PC-3 (cell line): ENCODE data around the gene CTSG. TPM values are rescaled to one million over a fixed set of nuclear protein-coding genes. Genes with fewer than 3 reads are reported as not detected.

Source experiments
- ATAC-seq: fragments of 200-7000 bp; cut with Tn5 transposase; 2 replicates; pipeline ENCODE4 v1.9.1; 2020; ENCODE audit warnings: mild to moderate bottlenecking, moderate library complexity
- Bru-seq: library from RNA; stranded (reverse); fragments of 400-500 nt; gene quantifications from one replicate; lab custom pipeline; 2021; lab: Mats Ljungman, UMichigan
- BruChase-seq, 2 experiments: library from RNA; stranded (reverse); fragments of 400-500 nt; gene quantifications; one replicate each; lab custom pipeline; 2021; lab: Mats Ljungman, UMichigan
- BruUV-seq: library from RNA; stranded (reverse); fragments of 400-500 nt; replicated peaks from 2 replicates; lab custom pipeline; 2021; lab: Mats Ljungman, UMichigan
- CTCF ChIA-PET: fragments of 300-600 bp; sonication (Branson Sonifier 250); formaldehyde crosslinking; loops from one replicate; lab custom pipeline; 2022; ENCODE audit warnings: antibody characterized with exemption; lab: Charles Lee
- POLR2A ChIA-PET: fragments of 300-600 bp; sonication (Branson Sonifier 250); formaldehyde crosslinking; loops from one replicate; lab custom pipeline; 2022; ENCODE audit warnings: antibody characterized with exemption; ENCODE audit not compliant: unreplicated experiment; lab: Charles Lee
- DNase-seq: peaks from one replicate; pipeline ENCODE4 v3.0.0-alpha.2; 2015
- H2AFZ ChIP-seq: fragments of 300-600 bp; sonication (generic); 2 replicates; pipeline ENCODE4 v1.6.0; 2016; ENCODE audit warnings: antibody characterized with exemption, low read length
- H3F3A ChIP-seq: fragments of 300-600 bp; sonication (generic); one replicate; pipeline ENCODE4 v1.6.0; 2017; ENCODE audit warnings: antibody characterized with exemption, low read length, control low read depth, mild to moderate bottlenecking; ENCODE audit not compliant: unreplicated experiment
- H3K27ac ChIP-seq: fragments of 300-600 bp; sonication (generic); 2 replicates; pipeline ENCODE4 v1.5.1; 2016; ENCODE audit warnings: mild to moderate bottlenecking, low read length
- H3K27me3 ChIP-seq: fragments of 300-600 bp; sonication (generic); 2 replicates; pipeline ENCODE4 v1.6.1; 2016; ENCODE audit warnings: low read length, mixed read lengths
- H3K36me3 ChIP-seq: fragments of 300-600 bp; sonication (generic); 2 replicates; pipeline ENCODE4 v1.6.1; 2016; ENCODE audit warnings: low read depth, mixed run types, low read length, mixed read lengths
- H3K4me1 ChIP-seq: fragments of 300-600 bp; sonication (generic); 2 replicates; pipeline ENCODE4 v1.5.1; 2016; ENCODE audit warnings: low read length; ENCODE audit not compliant: insufficient read depth
- H3K4me2 ChIP-seq: fragments of 300-600 bp; sonication (generic); 2 replicates; pipeline ENCODE4 v1.6.0; 2016; ENCODE audit warnings: low read length
- H3K4me3 ChIP-seq: fragments of 300-600 bp; sonication (generic); 2 replicates; pipeline ENCODE4 v1.5.1; 2016; ENCODE audit warnings: mild to moderate bottlenecking, low read length, mixed read lengths
- H3K79me2 ChIP-seq: fragments of 300-600 bp; sonication (generic); 2 replicates; pipeline ENCODE4 v1.6.1; 2017; ENCODE audit warnings: low read length, mixed read lengths
- H3K9ac ChIP-seq: fragments of 300-600 bp; sonication (generic); 2 replicates; pipeline ENCODE4 v1.6.0; 2016; ENCODE audit warnings: mild to moderate bottlenecking, low read length
- H3K9me2 ChIP-seq: fragments of 300-600 bp; sonication (generic); replicated peaks from 2 replicates; pipeline ENCODE4 v1.6.1; 2016; ENCODE audit warnings: mixed run types, low read length, mixed read lengths
- H3K9me3 ChIP-seq: fragments of 300-600 bp; sonication (generic); 2 replicates; pipeline ENCODE4 v1.6.1; 2016; ENCODE audit warnings: low read length, mixed read lengths
- H4K20me1 ChIP-seq: fragments of 300-600 bp; sonication (generic); 2 replicates; pipeline ENCODE4 v1.6.1; 2016; ENCODE audit warnings: low read length, mixed read lengths
- EZH2 ChIP-seq: fragments of 300-600 bp; sonication (generic); IDR thresholded peaks from one replicate; pipeline ENCODE4 v1.6.1; 2017; ENCODE audit warnings: antibody characterized with exemption, mild to moderate bottlenecking, low read length; ENCODE audit not compliant: unreplicated experiment
- EZH2phosphoT487 ChIP-seq: fragments of 300-600 bp; sonication (generic); IDR thresholded peaks from 2 replicates; pipeline ENCODE4 v1.6.1; 2018; ENCODE audit warnings: mild to moderate bottlenecking, antibody characterized with exemption, low read length, borderline replicate concordance
- intact Hi-C: fragments of 100-400 bp; cut with micrococcal nuclease; formaldehyde crosslinking; loops from 2 replicates; pipeline ENCODE4 v1.9.0; 2023
- long read RNA-seq: library from polyadenylated mRNA; unstranded; transcript quantifications from one replicate; pipeline ENCODE4 v2.0.0, GENCODE V29; 2021; ENCODE audit not compliant: unreplicated experiment
- total RNA-seq: library from RNA; depleted of rRNA; stranded (reverse); fragments of >200 nt; gene quantifications from 2 replicates; pipeline ENCODE4 v1.2.3, GENCODE V29; 2014; rRNA removed
- TF ChIP-seq, protein P1 (sequence below): fragments of 300-600 bp; sonication (generic); conservative IDR thresholded peaks from 2 replicates; pipeline ENCODE4 v1.5.1; 2017; ENCODE audit warnings: antibody characterized with exemption, low read depth, mild to moderate bottlenecking, low read length

CTSG gene, protein sequence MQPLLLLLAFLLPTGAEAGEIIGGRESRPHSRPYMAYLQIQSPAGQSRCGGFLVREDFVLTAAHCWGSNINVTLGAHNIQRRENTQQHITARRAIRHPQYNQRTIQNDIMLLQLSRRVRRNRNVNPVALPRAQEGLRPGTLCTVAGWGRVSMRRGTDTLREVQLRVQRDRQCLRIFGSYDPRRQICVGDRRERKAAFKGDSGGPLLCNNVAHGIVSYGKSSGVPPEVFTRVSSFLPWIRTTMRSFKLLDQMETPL
- not detected in 2 replicates for total RNA-seq
- Bru-seq, nascent RNA = not detected
- not detected for BruChase-seq, experiment 1, labeled RNA remaining after a 6-hour chase
- BruChase-seq, experiment 2, labeled RNA remaining after a 2-hour chase = not detected
- long read RNA-seq = 0 reads

DNA sequence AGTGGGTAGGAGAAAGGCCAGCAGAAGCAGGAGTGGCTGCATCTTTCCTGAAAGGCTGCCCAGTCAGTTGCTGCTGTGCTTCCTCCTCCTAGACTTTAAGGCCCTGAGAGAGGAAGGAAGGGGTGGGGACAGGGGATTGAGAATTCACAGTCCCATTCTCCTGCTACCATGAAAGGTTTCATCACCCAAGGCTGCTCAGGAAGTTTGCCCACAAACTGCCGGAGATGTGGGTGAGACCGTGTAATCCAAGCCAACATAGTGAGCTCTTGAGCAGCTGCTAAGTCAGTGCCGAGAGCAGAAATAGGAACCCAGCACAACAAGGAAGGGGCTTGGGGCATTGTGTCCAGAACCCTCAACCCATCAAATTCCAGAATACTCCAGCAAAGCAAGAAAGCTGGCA lies at the start of gene CTSG:
Gene CTSG, minus strand, starts transcription at position 69 of the 400 bp plus-strand sequence. Its CDS starts 27 bp downstream, at position 42.
- ATAC-seq (no peak), DNase-seq (no peak)
- Histone ChIP-seq H3K4me2 (no peak within 1 kb of the TSS), H3K36me3 (no peaks in the 10 kb centered on the region), H3K4me1 (no peaks in the 10 kb centered on the region), H2AFZ (no peak within 1 kb of the TSS), H3K27me3 (peaks cover 51% of the 10 kb centered on the region), H3K4me3 (no peak within 1 kb of the TSS), H3F3A (no peaks in the 10 kb centered on the region), H3K9ac (no peak within 1 kb of the TSS), H4K20me1 (no peaks in the 10 kb centered on the region), H3K27ac (no peak within 1 kb of the TSS), H3K79me2 (no peaks in the 10 kb centered on the region), H3K9me3 (no peaks in the 10 kb centered on the region), H3K9me2 (no peaks in the 10 kb centered on the region)
- ChIA-PET POLR2A (no interaction called here), CTCF (no interaction called here)
- BruUV-seq = no TSS peak
- TF ChIP-seq EZH2phosphoT487 (no peak), EZH2 (no peak)
- intact Hi-C loops = no loop called here

DNA sequence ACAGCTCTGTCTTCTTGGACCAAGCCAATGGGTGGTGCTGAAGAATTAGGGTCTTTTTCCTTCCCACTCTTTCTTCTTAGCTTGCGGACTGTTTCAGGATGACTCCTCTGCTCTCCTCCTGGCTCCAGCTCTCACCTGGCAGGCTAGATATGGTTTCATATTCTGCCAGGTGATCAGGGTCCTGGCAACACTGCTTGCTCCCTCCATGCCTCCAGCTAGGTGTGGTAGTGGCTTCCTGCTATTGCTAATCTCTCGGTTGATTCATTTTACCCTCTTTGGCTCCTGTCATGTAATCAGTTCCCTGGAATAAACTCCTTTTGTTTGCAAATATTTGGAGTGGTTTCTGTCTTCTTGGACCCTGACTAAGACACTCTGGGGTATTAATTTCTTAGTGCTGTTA lies 37.7 kb upstream of the CTSG start:
- no TSS peak for BruUV-seq
- H3K4me3 ChIP-seq = no peak overlapping the region
- intact Hi-C loops = no loop called here
- no peaks in the 10 kb centered on the region for H3K9me3 ChIP-seq
- no peak overlapping the region for H3K9ac ChIP-seq
- ChIA-PET CTCF (no interaction called here), POLR2A (no interaction called here)
- H3K4me2 ChIP-seq = no peak overlapping the region
- H3K9me2 ChIP-seq = no peaks in the 10 kb centered on the region
- no peaks in the 10 kb centered on the region for H3K79me2 ChIP-seq
- TF ChIP-seq EZH2phosphoT487 = no peak
- TF ChIP-seq EZH2 = no peak
- TF ChIP-seq, protein P1, sequence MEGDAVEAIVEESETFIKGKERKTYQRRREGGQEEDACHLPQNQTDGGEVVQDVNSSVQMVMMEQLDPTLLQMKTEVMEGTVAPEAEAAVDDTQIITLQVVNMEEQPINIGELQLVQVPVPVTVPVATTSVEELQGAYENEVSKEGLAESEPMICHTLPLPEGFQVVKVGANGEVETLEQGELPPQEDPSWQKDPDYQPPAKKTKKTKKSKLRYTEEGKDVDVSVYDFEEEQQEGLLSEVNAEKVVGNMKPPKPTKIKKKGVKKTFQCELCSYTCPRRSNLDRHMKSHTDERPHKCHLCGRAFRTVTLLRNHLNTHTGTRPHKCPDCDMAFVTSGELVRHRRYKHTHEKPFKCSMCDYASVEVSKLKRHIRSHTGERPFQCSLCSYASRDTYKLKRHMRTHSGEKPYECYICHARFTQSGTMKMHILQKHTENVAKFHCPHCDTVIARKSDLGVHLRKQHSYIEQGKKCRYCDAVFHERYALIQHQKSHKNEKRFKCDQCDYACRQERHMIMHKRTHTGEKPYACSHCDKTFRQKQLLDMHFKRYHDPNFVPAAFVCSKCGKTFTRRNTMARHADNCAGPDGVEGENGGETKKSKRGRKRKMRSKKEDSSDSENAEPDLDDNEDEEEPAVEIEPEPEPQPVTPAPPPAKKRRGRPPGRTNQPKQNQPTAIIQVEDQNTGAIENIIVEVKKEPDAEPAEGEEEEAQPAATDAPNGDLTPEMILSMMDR = no peak
- H3K4me1 ChIP-seq = no peaks in the 10 kb centered on the region
- H3K27me3 ChIP-seq = no peaks in the 10 kb centered on the region
- DNase-seq (no peak), ATAC-seq (no peak)
- H4K20me1 ChIP-seq = no peaks in the 10 kb centered on the region
- no peaks in the 10 kb centered on the region for H3K36me3 ChIP-seq
- H3F3A ChIP-seq = no peaks in the 10 kb centered on the region
- H3K27ac ChIP-seq = no peak overlapping the region
- H2AFZ ChIP-seq = no peak overlapping the region

DNA sequence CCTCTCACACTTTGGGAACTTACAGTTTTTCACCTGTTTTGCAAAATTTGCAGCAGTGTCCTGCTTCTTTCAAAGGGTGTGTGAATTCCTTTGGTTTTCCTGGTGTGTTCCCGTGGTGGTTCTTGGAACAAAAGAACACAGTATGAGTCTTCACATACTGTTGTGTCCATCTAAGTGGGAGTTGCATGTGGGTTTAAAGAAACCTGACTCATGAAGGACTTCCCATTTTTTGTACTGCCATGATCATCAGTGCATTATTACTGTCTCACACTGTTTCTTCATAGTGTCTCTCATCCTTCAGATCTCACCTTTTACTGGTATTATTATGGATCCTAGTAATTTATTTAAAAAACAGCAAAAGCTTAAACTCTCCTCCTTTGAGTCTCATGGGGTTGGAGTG lies 37.2 kb upstream of the CTSG start:
- no peak overlapping the region for H3K9ac ChIP-seq
- ATAC-seq (no peak), DNase-seq (no peak)
- CTCF ChIA-PET = no interaction called here
- H3F3A ChIP-seq = no peaks in the 10 kb centered on the region
- H4K20me1 ChIP-seq = no peaks in the 10 kb centered on the region
- no peaks in the 10 kb centered on the region for H3K79me2 ChIP-seq
- H3K4me1 ChIP-seq = no peaks in the 10 kb centered on the region
- H3K27ac ChIP-seq = no peak overlapping the region
- no TSS peak for BruUV-seq
- H3K4me3 ChIP-seq = no peak overlapping the region
- no peak overlapping the region for H3K4me2 ChIP-seq
- no peaks in the 10 kb centered on the region for H3K27me3 ChIP-seq
- POLR2A ChIA-PET = no interaction called here
- no peaks in the 10 kb centered on the region for H3K9me2 ChIP-seq
- intact Hi-C loops = no loop called here
- H3K36me3 ChIP-seq = no peaks in the 10 kb centered on the region
- H3K9me3 ChIP-seq = no peaks in the 10 kb centered on the region
- TF ChIP-seq EZH2phosphoT487 (no peak), EZH2 (no peak)
- TF ChIP-seq, protein P1 = no peak
- H2AFZ ChIP-seq = no peak overlapping the region
